GM10248 (cell line): ENCODE results near the gene OSBPL5.

Experiments
- CTCF ChIA-PET: fragments of 300-600 bp; sonication (Branson Sonifier 250); formaldehyde crosslinking; extraction: SDS; loops from one replicate; lab custom pipeline; 2021; ENCODE audit warnings: antibody characterized with exemption; lab: Yijun Ruan, JAX
- POLR2A ChIA-PET: fragments of 350-650 bp; sonication (Branson Sonifier 250); formaldehyde crosslinking; extraction: SDS; loops from one replicate; lab custom pipeline; 2020; ENCODE audit warnings: antibody characterized with exemption; lab: Yijun Ruan, JAX
- DNase-seq: peaks from one replicate; pipeline ENCODE4 v3.0.0; 2012; ENCODE audit errors: extremely low spot score
- TF ChIP-seq, protein P1 (sequence below): IDR thresholded peaks from 2 replicates; pipeline ENCODE4 v1.5.1; 2012; ENCODE audit warnings: mild to moderate bottlenecking, low read depth; ENCODE audit errors: extremely low read depth, missing control alignments, control extremely low read depth

OSBPL5 gene

GRCh38 chr11:3206922-3207204, 41.8 kb upstream of the OSBPL5 start:
- no peak for DNase-seq
- TF ChIP-seq, protein P1, sequence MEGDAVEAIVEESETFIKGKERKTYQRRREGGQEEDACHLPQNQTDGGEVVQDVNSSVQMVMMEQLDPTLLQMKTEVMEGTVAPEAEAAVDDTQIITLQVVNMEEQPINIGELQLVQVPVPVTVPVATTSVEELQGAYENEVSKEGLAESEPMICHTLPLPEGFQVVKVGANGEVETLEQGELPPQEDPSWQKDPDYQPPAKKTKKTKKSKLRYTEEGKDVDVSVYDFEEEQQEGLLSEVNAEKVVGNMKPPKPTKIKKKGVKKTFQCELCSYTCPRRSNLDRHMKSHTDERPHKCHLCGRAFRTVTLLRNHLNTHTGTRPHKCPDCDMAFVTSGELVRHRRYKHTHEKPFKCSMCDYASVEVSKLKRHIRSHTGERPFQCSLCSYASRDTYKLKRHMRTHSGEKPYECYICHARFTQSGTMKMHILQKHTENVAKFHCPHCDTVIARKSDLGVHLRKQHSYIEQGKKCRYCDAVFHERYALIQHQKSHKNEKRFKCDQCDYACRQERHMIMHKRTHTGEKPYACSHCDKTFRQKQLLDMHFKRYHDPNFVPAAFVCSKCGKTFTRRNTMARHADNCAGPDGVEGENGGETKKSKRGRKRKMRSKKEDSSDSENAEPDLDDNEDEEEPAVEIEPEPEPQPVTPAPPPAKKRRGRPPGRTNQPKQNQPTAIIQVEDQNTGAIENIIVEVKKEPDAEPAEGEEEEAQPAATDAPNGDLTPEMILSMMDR = no peak
- POLR2A ChIA-PET = no interaction called here
- CTCF ChIA-PET = interaction anchor here (1.1 kb wide), 1 partner anchor 11 kb away, joined by 3 read pairs; no protein-coding TSS in a partner anchor

DNA sequence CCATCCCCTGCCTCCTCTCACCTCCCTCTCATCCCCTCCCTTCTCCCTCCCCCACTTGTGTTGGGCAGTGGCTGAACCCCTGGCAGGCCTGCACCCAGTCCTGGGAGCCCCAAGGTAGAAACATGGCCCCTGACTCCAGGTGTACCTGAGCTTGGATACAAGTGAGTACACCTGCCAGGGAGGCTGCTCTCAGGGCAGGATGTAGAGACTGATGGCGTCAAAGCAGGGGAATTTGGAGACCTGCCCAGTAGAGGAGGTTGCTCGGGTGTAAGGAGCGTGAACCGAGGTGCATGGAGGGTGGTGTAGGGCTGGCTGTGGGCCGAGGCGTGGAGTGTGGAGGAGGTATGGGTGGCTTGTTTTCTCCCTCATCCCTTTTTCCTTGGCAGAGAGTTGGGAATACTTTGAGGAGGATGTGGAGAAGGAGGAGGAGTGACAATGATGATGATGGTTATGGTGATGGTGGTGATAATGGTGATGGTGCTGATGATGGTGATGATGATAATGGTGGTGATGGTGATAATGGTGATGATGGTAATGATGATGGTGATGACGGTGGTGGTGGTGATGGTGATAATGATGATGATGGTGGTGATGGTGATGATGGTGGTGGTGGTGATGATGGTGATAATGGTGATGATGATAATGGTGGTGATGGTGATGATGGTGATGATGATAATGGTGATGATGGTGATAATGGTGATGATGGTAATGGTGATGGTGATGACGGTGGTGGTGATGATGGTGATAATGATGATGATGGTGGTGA, 41.2 kb upstream of the OSBPL5 start:
- ChIA-PET POLR2A (no interaction called here), CTCF (no interaction called here)
- TF ChIP-seq, protein P1 = no peak
- no peak for DNase-seq

DNA sequence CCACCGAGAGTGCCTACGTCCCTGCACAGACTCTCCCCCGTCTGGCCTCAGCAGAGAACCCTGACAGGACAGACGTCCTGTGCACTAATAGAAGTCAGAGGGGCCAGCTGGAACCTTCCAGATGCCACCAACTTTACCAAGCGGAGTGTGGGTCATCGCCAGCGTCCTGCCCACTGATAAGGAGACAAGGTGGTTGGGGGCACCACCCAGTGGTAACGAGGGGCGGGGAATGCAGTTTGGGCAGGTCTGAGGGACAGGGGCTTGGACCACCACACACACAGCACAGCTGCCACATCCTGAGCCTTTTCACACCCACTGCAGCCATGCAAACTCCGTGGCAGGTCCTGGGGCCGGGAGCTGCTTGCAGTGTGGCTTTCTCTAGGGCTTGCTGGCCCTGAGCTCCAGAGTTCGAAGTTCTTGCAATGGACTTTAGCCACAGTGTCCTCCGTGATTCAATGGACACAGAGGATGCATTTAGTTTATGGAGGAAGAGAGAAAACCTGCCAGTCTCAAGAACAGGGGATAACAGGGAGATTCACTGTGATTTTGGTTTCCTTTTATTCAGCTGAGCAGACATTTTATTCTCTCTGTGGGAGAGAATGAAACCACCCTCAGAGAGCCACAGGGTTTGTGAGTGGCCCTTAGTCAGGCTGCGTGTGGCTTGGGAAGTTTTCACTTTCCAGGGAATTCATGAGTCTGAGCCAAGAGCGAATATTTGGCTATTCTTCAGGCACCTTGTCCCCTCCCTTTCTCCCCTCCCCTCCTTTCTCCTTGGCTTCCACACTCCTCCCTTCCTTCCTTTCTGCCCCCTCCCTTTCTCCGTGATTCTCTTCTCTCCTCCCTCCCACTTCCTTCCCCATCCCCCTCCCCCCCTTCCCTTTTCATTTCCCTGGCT, 40.4 kb upstream of the OSBPL5 start:
- no peak for DNase-seq
- CTCF ChIA-PET = no interaction called here
- TF ChIP-seq, protein P1 = no peak
- POLR2A ChIA-PET = no interaction called here

- TF ChIP-seq, protein P1 = no peak
- CTCF ChIA-PET = no interaction called here
- POLR2A ChIA-PET = interaction anchor here (0.6 kb wide), 1 partner anchor 69 kb away, joined by 3 read pairs; no protein-coding TSS in a partner anchor
- no peak for DNase-seq
Observed at GRCh38 chr11:3204141-3205015, 39.3 kb upstream of the OSBPL5 start.

- CTCF ChIA-PET = no interaction called here
Observed at GRCh38 chr11:3203221-3204043, 38.3 kb upstream of the OSBPL5 start.

More at GRCh38 chr11:3203221-3204043, 38.3 kb upstream of the OSBPL5 start:
- TF ChIP-seq, protein P1 = no peak
- POLR2A ChIA-PET = no interaction called here
- DNase-seq = no peak
